Esophagus (tissue), 2 donors: ENCODE results near the gene ABI3BP. TPM values are rescaled to one million over a fixed set of nuclear protein-coding genes. Genes with fewer than 3 reads are reported as not detected.
"Not testable (repeated sequence)": the region's sequence is repeated elsewhere in the genome, so short reads cannot be mapped to it uniquely, and the experiment has no call there.

Source experiments
- H3K27ac ChIP-seq, 2 donors: one replicate each; pipeline ENCODE4 v1.5.1; 2013; ENCODE audit warnings: low read depth in 2 of 2, mild to moderate bottlenecking in 2 of 2, inconsistent platforms in 1 of 2, low read length in 1 of 2, moderate library complexity in 1 of 2
- H3K27me3 ChIP-seq, 2 donors: one replicate each; pipeline ENCODE4 v1.6.1; 2013; ENCODE audit warnings: low read length in 2 of 2, control low read depth in 1 of 2, mild to moderate bottlenecking in 1 of 2; ENCODE audit not compliant: insufficient read depth in 2 of 2, control insufficient read depth in 1 of 2
- H3K36me3 ChIP-seq, 2 donors: one replicate each; pipeline ENCODE4 v1.6.1; 2013; ENCODE audit warnings: low read length in 1 of 2; ENCODE audit not compliant: control insufficient read depth in 2 of 2, insufficient read depth in 2 of 2
- H3K4me1 ChIP-seq, 2 donors: one replicate each; pipeline ENCODE4 v1.6.1; 2013; ENCODE audit warnings: low read length in 1 of 2; ENCODE audit not compliant: control insufficient read depth in 2 of 2, insufficient read depth in 2 of 2
- H3K4me3 ChIP-seq, 2 donors: one replicate each; pipeline ENCODE4 v1.5.1; 2013; ENCODE audit warnings: low read length in 2 of 2, mild to moderate bottlenecking in 2 of 2, low read depth in 1 of 2, moderate library complexity in 1 of 2
- H3K9me3 ChIP-seq, 2 donors: one replicate each; pipeline ENCODE4 v1.6.1; 2013; ENCODE audit warnings: mild to moderate bottlenecking in 2 of 2, low read depth in 1 of 2, low read length in 1 of 2, moderate library complexity in 1 of 2; ENCODE audit not compliant: control insufficient read depth in 2 of 2, insufficient read depth in 1 of 2
- WGBS, 2 donors: extraction: QIAGEN DNeasy Blood & Tissue Kit; methylation state at CpG; one replicate each; pipeline ENCODE4 v1.1.7; 2013; 5-methylcytosine and 5-hydroxymethylcytosine counted together
- polyA plus RNA-seq, 2 donors: library from polyadenylated mRNA; stranded (reverse); fragments of 200-250 nt; gene quantifications; one replicate each; pipeline ENCODE4 v1.2.3, GENCODE V29; 2013
- donor health status: healthy with polysubstance abuse.
- donor health status: Bipolar disorder and iron deficiency.

ABI3BP gene
- polyA plus RNA-seq, 2 donors: 2.1 to 4.0 TPM

GRCh38 chr3:101026244-101026643 is 33.0 kb upstream of the ABI3BP start:
- H3K27me3 ChIP-seq: no peaks in the 10 kb centered on the region
- no peaks in the 10 kb centered on the region for H3K36me3 ChIP-seq
- H3K4me1 ChIP-seq: no peaks in the 10 kb centered on the region
- H3K4me3 ChIP-seq: no peak overlapping the region
- 70 to 76% methylated on average over 2 of the region's 2 CpGs for WGBS, 2 donors
- H3K27ac ChIP-seq: no peak overlapping the region
- H3K9me3 ChIP-seq: no peaks in the 10 kb centered on the region

GRCh38 chr3:101020351-101021015 is 27.3 kb upstream of the ABI3BP start:
- Histone ChIP-seq H3K27me3 (no peaks in the 10 kb centered on the region), H3K4me1 (no peaks in the 10 kb centered on the region), H3K27ac (no peak overlapping the region), H3K36me3 (no peaks in the 10 kb centered on the region), H3K9me3 (no peaks in the 10 kb centered on the region), H3K4me3 (no peak overlapping the region)
- WGBS, 2 donors: 76 to 78% methylated on average over 3 of the region's 3 CpGs

GRCh38 chr3:101017017-101017416 is 23.8 kb upstream of the ABI3BP start:
- H3K27ac ChIP-seq: no peak overlapping the region
- WGBS, 2 donors: 24 to 33% methylated on average over 1 of the region's 1 CpG
- H3K27me3 ChIP-seq: no peaks in the 10 kb centered on the region

GRCh38 chr3:101012312-101012711 is 19.1 kb upstream of the ABI3BP start:
- not testable (repeated sequence) for H3K27me3 ChIP-seq, H3K4me1 ChIP-seq, H3K27ac ChIP-seq, H3K36me3 ChIP-seq, H3K9me3 ChIP-seq, H3K4me3 ChIP-seq
- 91 to 96% methylated on average over 8 to 9 of the region's 9 CpGs for WGBS, 2 donors

More at GRCh38 chr3:101017017-101017416, 23.8 kb upstream of the ABI3BP start:
- Histone ChIP-seq H3K36me3 (no peaks in the 10 kb centered on the region), H3K4me3 (no peak overlapping the region), H3K4me1 (no peaks in the 10 kb centered on the region), H3K9me3 (no peaks in the 10 kb centered on the region)

- no peak overlapping the region for H3K4me3 ChIP-seq
- H3K9me3 ChIP-seq: peaks cover 0 to 2% of the 10 kb centered on the region in 2 donors
- H3K27ac ChIP-seq: no peak overlapping the region
- no peaks in the 10 kb centered on the region for H3K4me1 ChIP-seq
- H3K36me3 ChIP-seq: no peaks in the 10 kb centered on the region
- H3K27me3 ChIP-seq: no peaks in the 10 kb centered on the region
Measured at GRCh38 chr3:101011136-101011535, 17.9 kb upstream of the ABI3BP start.

GRCh38 chr3:101010296-101010695 is 17.1 kb upstream of the ABI3BP start:
- Histone ChIP-seq H3K4me3 (no peak overlapping the region), H3K9me3 (peaks cover 0 to 2% of the 10 kb centered on the region in 2 donors), H3K27ac (no peak overlapping the region), H3K36me3 (no peaks in the 10 kb centered on the region), H3K27me3 (no peaks in the 10 kb centered on the region), H3K4me1 (no peaks in the 10 kb centered on the region)
- 54 to 80% methylated on average over 1 of the region's 1 CpG for WGBS, 2 donors

GRCh38 chr3:101009386-101009785 is 16.2 kb upstream of the ABI3BP start:
- Histone ChIP-seq H3K27ac (no peak overlapping the region), H3K36me3 (no peaks in the 10 kb centered on the region), H3K4me3 (no peak overlapping the region), H3K9me3 (peaks cover 0 to 2% of the 10 kb centered on the region in 2 donors), H3K4me1 (no peaks in the 10 kb centered on the region), H3K27me3 (no peaks in the 10 kb centered on the region)
- WGBS, 2 donors: 33 to 44% methylated on average over 2 of the region's 2 CpGs

GRCh38 chr3:100999160-100999559 is 5.9 kb upstream of the ABI3BP start:
- no peak overlapping the region for H3K4me3 ChIP-seq
- H3K36me3 ChIP-seq: no peaks in the 10 kb centered on the region
- H3K27me3 ChIP-seq: no peaks in the 10 kb centered on the region
- 90 to 92% methylated on average over 2 of the region's 2 CpGs for WGBS, 2 donors
- no peaks in the 10 kb centered on the region for H3K9me3 ChIP-seq
- H3K4me1 ChIP-seq: no peaks in the 10 kb centered on the region
- no peak overlapping the region for H3K27ac ChIP-seq

GRCh38 chr3:100994809-100995208 is 1.6 kb upstream of the ABI3BP start:
- Histone ChIP-seq H3K9me3 (no peaks in the 10 kb centered on the region), H3K27me3 (no peaks in the 10 kb centered on the region)
- 63 to 72% methylated on average over 2 of the region's 2 CpGs for WGBS, 2 donors

GRCh38 chr3:100994187-100994586 is 966 bp upstream of the ABI3BP start:
- Histone ChIP-seq H3K4me1 (no peaks in the 10 kb centered on the region), H3K36me3 (no peaks in the 10 kb centered on the region), H3K27me3 (no peaks in the 10 kb centered on the region), H3K27ac (no peak overlapping the region), H3K9me3 (no peaks in the 10 kb centered on the region), H3K4me3 (no peak overlapping the region)
- 82% methylated on average over 5 of the region's 5 CpGs for WGBS, 2 donors

More at GRCh38 chr3:100994809-100995208, 1.6 kb upstream of the ABI3BP start:
- Histone ChIP-seq H3K36me3 (no peaks in the 10 kb centered on the region), H3K4me3 (no peak overlapping the region), H3K27ac (no peak overlapping the region), H3K4me1 (no peaks in the 10 kb centered on the region)
